ENCODE results near the gene ENTREP3.

ENTREP3 gene

GRCh38 chr1:155205969-155206593 is 49.2 kb downstream of the ENTREP3 start:
- Histone ChIP-seq H3K4me1 (ENCODE audit: control insufficient read depth, insufficient read depth, low read length, poor library complexity, severe bottlenecking) (peaks cover 26% of the 10 kb centered on the region), H3K27ac (ENCODE audit: insufficient read depth, low read length, poor library complexity, severe bottlenecking) (no peak overlapping the region)

GRCh38 chr1:155205035-155205434 is 50.2 kb downstream of the ENTREP3 start:
- Histone ChIP-seq H3K9me3 (ENCODE audit: control insufficient read depth, low read length) (no peaks in the 10 kb centered on the region), H3K27me3 (replicated peaks; ENCODE audit: control insufficient read depth, insufficient read depth, low read length, poor library complexity, severe bottlenecking) (no peaks in the 10 kb centered on the region), H3K27ac (ENCODE audit: insufficient read depth, low read length, poor library complexity, severe bottlenecking) (no peak overlapping the region), H3K4me3 (ENCODE audit: insufficient read depth, low read depth, low read length, poor library complexity, severe bottlenecking) (no peak overlapping the region), H3K4me1 (ENCODE audit: control insufficient read depth, insufficient read depth, low read length, poor library complexity, severe bottlenecking) (peaks cover 26% of the 10 kb centered on the region), H3K36me3 (ENCODE audit: control insufficient read depth, insufficient read depth, low read length) (no peaks in the 10 kb centered on the region)
- DNase-seq = no peak

More at GRCh38 chr1:155205969-155206593, 49.2 kb downstream of the ENTREP3 start:
- no peak for DNase-seq
- Histone ChIP-seq H3K4me3 (ENCODE audit: insufficient read depth, low read depth, low read length, poor library complexity, severe bottlenecking) (no peak overlapping the region), H3K27me3 (replicated peaks; ENCODE audit: control insufficient read depth, insufficient read depth, low read length, poor library complexity, severe bottlenecking) (no peaks in the 10 kb centered on the region), H3K9me3 (ENCODE audit: control insufficient read depth, low read length) (no peaks in the 10 kb centered on the region), H3K36me3 (ENCODE audit: control insufficient read depth, insufficient read depth, low read length) (no peaks in the 10 kb centered on the region)

GRCh38 chr1:155202731-155203515 is 52.4 kb downstream of the ENTREP3 start:
- Histone ChIP-seq H3K27ac (ENCODE audit: insufficient read depth, low read length, poor library complexity, severe bottlenecking) (no peak overlapping the region), H3K27me3 (replicated peaks; ENCODE audit: control insufficient read depth, insufficient read depth, low read length, poor library complexity, severe bottlenecking) (no peaks in the 10 kb centered on the region), H3K36me3 (ENCODE audit: control insufficient read depth, insufficient read depth, low read length) (no peaks in the 10 kb centered on the region), H3K4me1 (ENCODE audit: control insufficient read depth, insufficient read depth, low read length, poor library complexity, severe bottlenecking) (peaks cover 12% of the 10 kb centered on the region), H3K9me3 (ENCODE audit: control insufficient read depth, low read length) (no peaks in the 10 kb centered on the region), H3K4me3 (ENCODE audit: insufficient read depth, low read depth, low read length, poor library complexity, severe bottlenecking) (no peak overlapping the region)
- no peak for DNase-seq

GRCh38 chr1:155202198-155202597 is 53.1 kb downstream of the ENTREP3 start:
- H3K36me3 ChIP-seq (ENCODE audit: control insufficient read depth, insufficient read depth, low read length) = no peaks in the 10 kb centered on the region
- H3K27me3 ChIP-seq (replicated peaks; ENCODE audit: control insufficient read depth, insufficient read depth, low read length, poor library complexity, severe bottlenecking) = no peaks in the 10 kb centered on the region
- no peaks in the 10 kb centered on the region for H3K9me3 ChIP-seq (ENCODE audit: control insufficient read depth, low read length)
- H3K27ac ChIP-seq (ENCODE audit: insufficient read depth, low read length, poor library complexity, severe bottlenecking) = no peak overlapping the region
- H3K4me3 ChIP-seq (ENCODE audit: insufficient read depth, low read depth, low read length, poor library complexity, severe bottlenecking) = no peak overlapping the region
- no peak for DNase-seq
- H3K4me1 ChIP-seq (ENCODE audit: control insufficient read depth, insufficient read depth, low read length, poor library complexity, severe bottlenecking) = peaks cover 5% of the 10 kb centered on the region

- Histone ChIP-seq H3K4me1 (ENCODE audit: control insufficient read depth, insufficient read depth, low read length, poor library complexity, severe bottlenecking) (no peaks in the 10 kb centered on the region), H3K36me3 (ENCODE audit: control insufficient read depth, insufficient read depth, low read length) (no peaks in the 10 kb centered on the region), H3K4me3 (ENCODE audit: insufficient read depth, low read depth, low read length, poor library complexity, severe bottlenecking) (no peak overlapping the region)
These were observed 54.4 kb downstream of the ENTREP3 start for GRCh38 chr1:155200920-155201319.

GRCh38 chr1:155199792-155200191 is 55.5 kb downstream of the ENTREP3 start:
- H3K27me3 ChIP-seq (replicated peaks; ENCODE audit: control insufficient read depth, insufficient read depth, low read length, poor library complexity, severe bottlenecking) = no peaks in the 10 kb centered on the region
- H3K36me3 ChIP-seq (ENCODE audit: control insufficient read depth, insufficient read depth, low read length) = no peaks in the 10 kb centered on the region
- DNase-seq = no peak
- H3K27ac ChIP-seq (ENCODE audit: insufficient read depth, low read length, poor library complexity, severe bottlenecking) = no peak overlapping the region
- H3K9me3 ChIP-seq (ENCODE audit: control insufficient read depth, low read length) = no peaks in the 10 kb centered on the region
- H3K4me3 ChIP-seq (ENCODE audit: insufficient read depth, low read depth, low read length, poor library complexity, severe bottlenecking) = no peak overlapping the region
- H3K4me1 ChIP-seq (ENCODE audit: control insufficient read depth, insufficient read depth, low read length, poor library complexity, severe bottlenecking) = peaks cover 2% of the 10 kb centered on the region

More at GRCh38 chr1:155200920-155201319, 54.4 kb downstream of the ENTREP3 start:
- no peaks in the 10 kb centered on the region for H3K27me3 ChIP-seq (replicated peaks; ENCODE audit: control insufficient read depth, insufficient read depth, low read length, poor library complexity, severe bottlenecking)
- no peak for DNase-seq
- H3K27ac ChIP-seq (ENCODE audit: insufficient read depth, low read length, poor library complexity, severe bottlenecking) = no peak overlapping the region
- no peaks in the 10 kb centered on the region for H3K9me3 ChIP-seq (ENCODE audit: control insufficient read depth, low read length)

GRCh38 chr1:155198547-155198906 is 56.8 kb downstream of the ENTREP3 start:
- no peak overlapping the region for H3K27ac ChIP-seq (ENCODE audit: insufficient read depth, low read length, poor library complexity, severe bottlenecking)
- no peak for DNase-seq
- H3K27me3 ChIP-seq (replicated peaks; ENCODE audit: control insufficient read depth, insufficient read depth, low read length, poor library complexity, severe bottlenecking) = no peaks in the 10 kb centered on the region
- no peaks in the 10 kb centered on the region for H3K9me3 ChIP-seq (ENCODE audit: control insufficient read depth, low read length)
- H3K4me3 ChIP-seq (ENCODE audit: insufficient read depth, low read depth, low read length, poor library complexity, severe bottlenecking) = no peak overlapping the region
- H3K4me1 ChIP-seq (ENCODE audit: control insufficient read depth, insufficient read depth, low read length, poor library complexity, severe bottlenecking) = peaks cover 11% of the 10 kb centered on the region
- H3K36me3 ChIP-seq (ENCODE audit: control insufficient read depth, insufficient read depth, low read length) = no peaks in the 10 kb centered on the region

GRCh38 chr1:155197901-155198546 is 57.3 kb downstream of the ENTREP3 start:
- Histone ChIP-seq H3K9me3 (ENCODE audit: control insufficient read depth, low read length) (no peaks in the 10 kb centered on the region), H3K36me3 (ENCODE audit: control insufficient read depth, insufficient read depth, low read length) (no peaks in the 10 kb centered on the region), H3K27me3 (replicated peaks; ENCODE audit: control insufficient read depth, insufficient read depth, low read length, poor library complexity, severe bottlenecking) (no peaks in the 10 kb centered on the region), H3K4me3 (ENCODE audit: insufficient read depth, low read depth, low read length, poor library complexity, severe bottlenecking) (no peak overlapping the region), H3K4me1 (ENCODE audit: control insufficient read depth, insufficient read depth, low read length, poor library complexity, severe bottlenecking) (peaks cover 16% of the 10 kb centered on the region), H3K27ac (ENCODE audit: insufficient read depth, low read length, poor library complexity, severe bottlenecking) (no peak overlapping the region)
- DNase-seq = no peak
